Psoas muscle (tissue), 8 donors: ENCODE results near the gene XRN1. TPM values are rescaled to one million over a fixed set of nuclear protein-coding genes. Genes with fewer than 3 reads are reported as not detected.

Experiments
- ATAC-seq, 4 donors: fragments of 200-7000 bp; cut with Tn5 transposase; one replicate each; pipeline ENCODE4 v1.9.1; 2020; ENCODE audit warnings: moderate library complexity in 3 of 4, mild to moderate bottlenecking in 2 of 4
- DNase-seq, 2 donors: peaks; one replicate each; pipeline ENCODE4 v3.0.0-alpha.2; 2020
- H3K27ac ChIP-seq: fragments of 200-600 bp; one replicate; pipeline ENCODE4 v1.8.0; 2022
- H3K27me3 ChIP-seq, 3 donors: fragments of 200-600 bp in 1 of 3; one replicate each; pipeline versions ENCODE4 v1.6.1 to v1.8.0; 2013 to 2022; ENCODE audit warnings: low read length in 2 of 3, mild to moderate bottlenecking in 2 of 3, moderate library complexity in 1 of 3; ENCODE audit not compliant: insufficient read depth in 3 of 3
- H3K36me3 ChIP-seq, 2 donors: fragments of 200-600 bp in 1 of 2; one replicate each; pipeline versions ENCODE4 v1.6.1 to v1.8.0; 2013 to 2022; ENCODE audit warnings: low read depth in 1 of 2, mild to moderate bottlenecking in 1 of 2, moderate library complexity in 1 of 2; ENCODE audit not compliant: insufficient read depth in 1 of 2
- H3K4me1 ChIP-seq: fragments of 200-600 bp; one replicate; pipeline ENCODE4 v1.8.0; 2022
- H3K4me3 ChIP-seq: fragments of 200-600 bp; one replicate; pipeline ENCODE4 v1.8.0; 2022; ENCODE audit warnings: mild to moderate bottlenecking
- H3K9me3 ChIP-seq: fragments of 200-600 bp; one replicate; pipeline ENCODE4 v1.8.0; 2022
- WGBS, 3 donors: extraction: QIAGEN DNeasy Blood & Tissue Kit; methylation state at CpG; one replicate each; pipeline versions ENCODE4 v1.1.6 to v1.1.7; 2013; 5-methylcytosine and 5-hydroxymethylcytosine counted together
- intact Hi-C, 2 donors: fragments of 100-400 bp; cut with DNase I; formaldehyde crosslinking; loops; one replicate each; pipeline versions ENCODE4 v1.11.0 to v1.14.2; 2022
- polyA plus RNA-seq, 3 donors: library from polyadenylated mRNA; stranded (reverse); fragments of 200-250 nt; gene quantifications; one replicate each; pipeline ENCODE4 v1.2.3, GENCODE V29; 2013
- total RNA-seq, 4 donors: library from RNA; stranded (reverse); fragmentation: NEBNext Ultra II Directional in 2 of 4; extraction: Animal tissue kit (Norgen Biotek cat#: 25700) in 2 of 4; gene quantifications; one replicate each; pipeline versions ENCODE4 v1.2.1 to v1.2.4, GENCODE V29; 2021 to 2023
- TF ChIP-seq, protein P1 (sequence below): fragments of 200-600 bp; IDR thresholded peaks from one replicate; pipeline ENCODE4 v1.8.0; 2022; ENCODE audit warnings: antibody characterized with exemption
- donor health status: healthy with polysubstance abuse.
- donor health status: DM: no; HTN: no; CAD: no; lungs with moderate emphysema.
- donor health status: Bipolar disorder and iron deficiency.
- donor health status: healthy.
- donor health status: DM: yes; HTN: yes; CAD: no.
- donor health status: DM: no; HTN: no; CAD: no.
- donor health status: DM: no; HTN: no; CAD: no.
- donor health status: DM: yes; HTN: yes; CAD: no.

XRN1 gene
- total and polyA plus RNA-seq, 7 donors, result 3.8 to 46.1 (median 26.7) TPM

DNA sequence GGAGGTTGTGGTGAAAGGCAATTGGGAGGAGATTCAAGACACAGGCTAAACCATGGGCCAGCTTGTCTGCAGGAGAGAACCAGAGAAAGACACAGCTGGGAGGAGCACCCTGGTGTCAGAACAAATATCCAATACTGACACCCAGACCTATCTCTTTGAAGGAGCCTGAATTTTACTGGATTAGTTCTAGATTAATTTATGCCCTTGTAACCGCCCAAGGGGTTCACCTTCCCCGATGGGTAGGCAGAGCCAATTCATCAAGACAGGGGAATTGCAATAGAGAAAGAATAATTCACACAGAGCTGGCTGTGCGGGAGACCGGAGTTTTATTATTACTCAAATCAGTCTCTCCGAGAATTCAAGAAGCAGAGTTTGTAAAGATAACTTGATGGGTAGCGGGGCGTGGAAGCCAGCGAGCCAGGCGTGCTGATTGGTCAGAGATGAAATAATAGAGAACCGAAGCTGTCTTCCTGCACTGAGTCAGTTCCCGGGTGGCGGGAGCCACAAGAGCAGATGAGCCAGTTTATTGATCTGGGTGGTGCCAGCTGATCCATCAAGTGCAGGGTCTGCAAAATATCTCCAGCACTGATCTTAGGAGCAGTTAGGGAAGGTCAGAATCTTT lies 191.0 kb downstream of the XRN1 start:
- H3K9me3 ChIP-seq, result peaks cover 10% of the 10 kb centered on the region
- H3K4me1 ChIP-seq, result no peaks in the 10 kb centered on the region
- H3K36me3 ChIP-seq, result no peaks in the 10 kb centered on the region
- DNase-seq (no peak), ATAC-seq (no peak)
- TF ChIP-seq, protein P1, sequence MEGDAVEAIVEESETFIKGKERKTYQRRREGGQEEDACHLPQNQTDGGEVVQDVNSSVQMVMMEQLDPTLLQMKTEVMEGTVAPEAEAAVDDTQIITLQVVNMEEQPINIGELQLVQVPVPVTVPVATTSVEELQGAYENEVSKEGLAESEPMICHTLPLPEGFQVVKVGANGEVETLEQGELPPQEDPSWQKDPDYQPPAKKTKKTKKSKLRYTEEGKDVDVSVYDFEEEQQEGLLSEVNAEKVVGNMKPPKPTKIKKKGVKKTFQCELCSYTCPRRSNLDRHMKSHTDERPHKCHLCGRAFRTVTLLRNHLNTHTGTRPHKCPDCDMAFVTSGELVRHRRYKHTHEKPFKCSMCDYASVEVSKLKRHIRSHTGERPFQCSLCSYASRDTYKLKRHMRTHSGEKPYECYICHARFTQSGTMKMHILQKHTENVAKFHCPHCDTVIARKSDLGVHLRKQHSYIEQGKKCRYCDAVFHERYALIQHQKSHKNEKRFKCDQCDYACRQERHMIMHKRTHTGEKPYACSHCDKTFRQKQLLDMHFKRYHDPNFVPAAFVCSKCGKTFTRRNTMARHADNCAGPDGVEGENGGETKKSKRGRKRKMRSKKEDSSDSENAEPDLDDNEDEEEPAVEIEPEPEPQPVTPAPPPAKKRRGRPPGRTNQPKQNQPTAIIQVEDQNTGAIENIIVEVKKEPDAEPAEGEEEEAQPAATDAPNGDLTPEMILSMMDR, result no peak
- intact Hi-C loops, result no loop called here
- no peaks in the 10 kb centered on the region for H3K27me3 ChIP-seq
- H3K27ac ChIP-seq, result no peak overlapping the region
- H3K4me3 ChIP-seq, result no peak overlapping the region
- 90 to 93% (median 93%) methylated on average over 12 of the region's 12 CpGs for WGBS, 3 donors

Other genes starting within 250 kb of the XRN1 start
- 1 to 10 TPM; 4.5 to 7.0 (median 6.4) TPM for gene GK5, start 222.5 kb downstream of the XRN1 start, total RNA-seq
- gene GK5, start 222.5 kb downstream of the XRN1 start, polyA plus RNA-seq, result 1 to 10 TPM; 2.5 to 6.8 (median 4.3) TPM
- gene ATR, start 130.7 kb upstream of the XRN1 start, total RNA-seq, result 10 to 100 TPM in 2 of 4 donors, 1 to 10 TPM in 2; 7.5 to 11.1 (median 9.0) TPM
- gene ATR, start 130.7 kb upstream of the XRN1 start, polyA plus RNA-seq, result 1 to 10 TPM; 3.7 to 6.7 (median 4.7) TPM
- under 1 TPM; 0.24 to 0.58 (median 0.38) TPM for gene PLS1, start 148.4 kb upstream of the XRN1 start, total RNA-seq
- gene PLS1, start 148.4 kb upstream of the XRN1 start, polyA plus RNA-seq, result 1 to 10 TPM in 2 of 3 donors, under 1 TPM in 1; 0.59 to 2.2 (median 1.1) TPM